HL-60/S4 (cell line): Measurements from ENCODE around the gene TMEM130.

ENCODE experiments used
- in situ Hi-C: fragments of 300-500 bp; cut with MboI; formaldehyde crosslinking; loops from 2 replicates; pipeline ENCODE4 v1.14.3; 2022; ENCODE audit warnings: low sequenced_read_pairs

TMEM130 gene, protein sequence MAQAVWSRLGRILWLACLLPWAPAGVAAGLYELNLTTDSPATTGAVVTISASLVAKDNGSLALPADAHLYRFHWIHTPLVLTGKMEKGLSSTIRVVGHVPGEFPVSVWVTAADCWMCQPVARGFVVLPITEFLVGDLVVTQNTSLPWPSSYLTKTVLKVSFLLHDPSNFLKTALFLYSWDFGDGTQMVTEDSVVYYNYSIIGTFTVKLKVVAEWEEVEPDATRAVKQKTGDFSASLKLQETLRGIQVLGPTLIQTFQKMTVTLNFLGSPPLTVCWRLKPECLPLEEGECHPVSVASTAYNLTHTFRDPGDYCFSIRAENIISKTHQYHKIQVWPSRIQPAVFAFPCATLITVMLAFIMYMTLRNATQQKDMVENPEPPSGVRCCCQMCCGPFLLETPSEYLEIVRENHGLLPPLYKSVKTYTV

DNA sequence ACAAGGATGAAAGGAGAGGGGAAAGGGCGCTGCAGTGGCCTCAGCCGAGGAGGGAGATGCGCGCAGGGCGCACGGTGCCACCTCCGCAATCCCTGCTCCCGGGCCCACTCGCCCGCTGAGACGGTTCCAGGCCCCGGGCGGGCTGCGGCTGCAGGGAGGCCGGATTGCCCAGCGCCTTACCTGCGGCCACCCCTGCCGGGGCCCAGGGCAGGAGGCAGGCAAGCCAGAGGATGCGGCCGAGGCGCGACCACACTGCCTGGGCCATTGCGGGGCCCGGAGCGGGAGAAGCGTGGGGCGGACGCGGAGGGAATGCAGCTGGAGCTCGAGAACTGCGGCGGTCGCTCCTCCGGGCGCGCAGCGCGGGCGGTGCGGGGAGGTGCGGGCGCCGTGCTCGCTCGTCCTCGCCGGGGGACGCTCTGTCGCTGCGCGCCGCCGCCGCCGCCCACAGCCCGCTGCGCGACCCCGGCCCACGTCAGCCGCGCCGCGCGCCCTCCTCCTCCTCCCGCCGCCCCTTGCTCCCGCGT is at the start of gene TMEM130:
TSS of gene TMEM130 (minus strand) at position 418 of the 524 bp plus-strand sequence. CDS start at position 265, 153 bp downstream.
- in situ Hi-C loops: no loop called here

DNA sequence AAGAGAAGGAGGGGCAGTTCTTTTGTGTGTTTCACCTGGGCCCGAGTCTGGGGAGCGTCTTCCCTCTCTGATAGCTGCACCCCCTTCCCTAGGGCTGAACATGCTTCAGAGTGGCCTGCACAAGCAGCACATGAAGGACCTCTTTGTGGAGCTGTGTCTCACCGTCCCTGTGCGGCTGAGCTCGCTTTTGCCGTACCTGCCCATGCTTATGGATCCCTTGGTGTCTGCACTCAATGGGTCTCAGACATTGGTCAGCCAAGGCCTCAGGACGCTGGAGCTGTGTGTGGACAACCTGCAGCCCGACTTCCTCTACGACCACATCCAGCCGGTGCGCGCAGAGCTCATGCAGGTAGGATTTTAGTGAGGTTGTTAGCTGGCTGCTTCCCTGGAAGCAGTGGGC is 47.5 kb upstream of the TMEM130 start:
- in situ Hi-C loops: no loop called here

DNA sequence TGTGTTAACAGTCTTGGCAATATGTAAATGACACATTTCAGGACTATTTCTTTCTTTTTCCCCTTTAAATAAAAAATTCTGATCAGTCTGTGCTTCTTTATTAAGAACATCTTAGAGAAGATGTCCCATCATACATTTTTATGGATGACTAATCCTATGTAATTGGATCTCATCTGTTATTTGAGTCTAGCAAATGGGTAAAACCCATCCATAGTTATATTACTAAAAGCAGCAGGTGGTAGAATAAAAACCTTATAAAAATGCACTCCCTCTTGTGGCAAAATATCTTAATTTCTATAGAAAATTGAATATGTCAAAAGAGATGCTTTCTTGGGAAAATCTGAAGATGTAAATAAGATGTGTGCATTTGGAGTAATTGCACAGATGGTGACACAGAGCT is 43.8 kb upstream of the TMEM130 start:
- in situ Hi-C loops: no loop called here

DNA sequence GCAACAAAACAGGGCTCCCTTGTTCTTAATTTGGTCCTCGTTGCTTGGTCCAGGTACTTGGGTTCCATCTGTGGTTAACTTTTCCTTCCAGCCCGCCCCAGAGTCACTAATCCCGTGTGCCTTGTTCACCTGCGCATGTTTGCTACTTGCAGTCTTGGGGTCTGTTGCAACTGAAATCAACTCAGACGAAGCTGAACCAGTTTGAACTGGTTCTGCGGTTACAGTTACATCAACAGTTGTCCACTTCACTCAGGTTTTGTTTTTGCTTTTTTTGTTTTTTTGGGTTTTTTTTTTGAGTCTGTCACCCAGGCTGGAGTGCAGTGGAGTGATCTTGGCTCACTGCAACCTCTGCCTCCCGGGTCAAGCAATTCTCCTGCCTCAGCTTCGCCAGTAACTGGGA is 43.2 kb upstream of the TMEM130 start:
- in situ Hi-C loops: no loop called here

DNA sequence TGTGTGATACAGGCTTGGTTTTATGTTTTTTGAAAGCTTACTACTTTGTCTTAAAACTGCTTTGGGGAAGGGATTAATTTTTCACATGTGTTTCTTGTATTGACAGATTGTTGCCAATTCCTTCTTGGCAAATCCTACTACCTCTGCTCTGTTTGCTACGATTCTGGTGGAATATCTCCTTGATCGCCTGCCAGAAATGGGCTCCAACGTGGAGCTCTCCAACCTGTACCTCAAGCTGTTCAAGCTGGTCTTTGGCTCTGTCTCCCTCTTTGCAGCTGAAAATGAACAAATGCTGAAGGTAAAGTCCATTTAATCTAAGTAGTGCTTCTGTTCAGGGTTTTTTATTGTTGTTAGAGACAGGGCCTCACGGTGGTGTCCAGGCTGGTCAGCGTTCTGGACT is 42.1 kb upstream of the TMEM130 start:
- in situ Hi-C loops: no loop called here

DNA sequence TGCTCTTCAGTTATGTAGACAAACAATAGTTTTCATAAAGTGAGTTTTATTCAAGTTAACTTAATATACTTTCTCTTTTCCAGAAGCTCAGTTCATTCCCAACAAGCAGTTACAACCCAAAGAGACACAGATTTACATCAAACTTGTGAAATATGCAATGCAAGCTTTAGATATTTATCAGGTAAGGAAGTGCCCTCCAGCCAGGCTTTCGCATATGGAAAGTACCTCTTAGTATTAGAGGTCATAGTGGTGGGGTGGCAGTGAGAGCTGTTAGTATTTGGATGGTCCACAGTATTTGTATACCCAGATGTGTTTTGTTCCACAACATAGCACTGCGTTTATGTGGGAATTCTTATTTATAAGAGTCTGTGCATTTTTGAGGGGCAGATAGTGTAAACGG is 40.6 kb upstream of the TMEM130 start:
- in situ Hi-C loops: no loop called here

DNA sequence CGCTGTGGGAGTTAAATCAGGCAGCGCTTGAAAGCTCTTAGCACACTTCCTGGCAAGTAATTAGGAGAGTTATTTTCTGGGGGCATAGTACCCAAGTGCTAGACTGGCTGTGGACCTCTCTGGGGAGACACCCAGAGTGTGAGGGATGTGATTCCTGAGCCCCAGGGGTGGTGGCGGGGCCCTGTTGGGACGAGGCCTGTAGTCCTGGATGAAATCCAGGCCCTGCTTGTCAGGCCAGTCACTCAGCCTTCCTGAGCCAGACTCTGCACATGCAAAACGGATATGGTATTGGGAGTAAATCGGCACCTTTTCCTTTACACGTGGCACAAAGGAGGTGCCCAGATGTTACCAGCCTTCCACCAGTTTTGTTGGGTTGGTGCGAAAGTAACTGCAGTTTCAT is 39.7 kb upstream of the TMEM130 start:
- in situ Hi-C loops: no loop called here

DNA sequence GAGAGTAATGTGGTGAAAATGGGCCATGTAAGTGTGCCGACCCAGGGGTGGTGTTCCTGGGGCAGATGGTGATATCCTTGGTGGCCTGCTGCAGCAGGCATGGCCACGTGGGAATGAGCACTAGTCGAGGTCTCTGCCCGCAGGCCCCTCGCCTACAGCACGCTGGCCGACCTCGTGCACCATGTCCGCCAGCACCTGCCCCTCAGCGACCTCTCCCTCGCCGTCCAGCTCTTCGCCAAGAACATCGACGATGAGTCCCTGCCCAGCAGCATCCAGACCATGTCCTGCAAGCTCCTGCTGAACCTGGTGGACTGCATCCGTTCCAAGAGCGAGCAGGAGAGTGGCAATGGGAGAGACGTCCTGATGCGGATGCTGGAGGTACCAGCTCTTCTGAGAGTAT is 38.8 kb upstream of the TMEM130 start:
- in situ Hi-C loops: no loop called here

DNA sequence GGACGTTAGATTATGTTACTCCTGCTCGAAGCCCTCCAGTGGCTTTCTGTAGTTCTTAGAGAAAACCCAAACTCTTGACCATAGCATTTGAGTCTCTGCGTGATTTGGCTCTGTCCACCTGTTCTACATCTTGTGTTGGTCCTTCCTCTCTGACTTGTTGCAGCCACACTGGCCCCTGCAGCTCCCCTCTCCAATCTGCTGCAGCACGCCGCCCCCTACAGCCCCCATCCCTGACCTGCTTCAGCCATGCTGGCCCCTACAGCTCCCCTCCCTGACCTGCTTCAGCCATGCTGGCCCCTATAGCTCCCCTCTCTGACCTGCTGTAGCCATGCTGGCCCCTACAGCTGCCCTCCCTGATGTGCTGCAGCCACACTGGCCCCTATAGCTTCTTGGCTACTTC is 37.8 kb upstream of the TMEM130 start:
- in situ Hi-C loops: no loop called here

DNA sequence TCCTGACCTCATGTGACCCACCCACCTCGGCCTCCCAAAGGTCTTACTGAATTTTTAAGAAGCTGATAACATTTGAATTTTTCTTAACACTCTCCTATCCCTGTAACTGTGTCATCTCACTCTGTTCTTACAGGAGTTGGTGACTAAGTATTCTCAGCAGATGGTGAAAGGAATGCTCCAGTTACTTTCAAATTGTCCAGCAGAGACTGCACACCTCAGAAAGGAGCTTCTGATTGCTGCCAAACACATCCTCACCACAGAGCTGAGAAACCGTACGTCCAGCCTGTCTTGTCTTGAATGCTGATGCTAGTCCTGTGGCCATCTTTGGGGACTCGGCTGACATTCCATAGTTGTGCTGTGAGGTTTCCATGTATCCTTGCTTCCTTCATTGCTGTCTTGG is 33.4 kb upstream of the TMEM130 start:
- in situ Hi-C loops: no loop called here

DNA sequence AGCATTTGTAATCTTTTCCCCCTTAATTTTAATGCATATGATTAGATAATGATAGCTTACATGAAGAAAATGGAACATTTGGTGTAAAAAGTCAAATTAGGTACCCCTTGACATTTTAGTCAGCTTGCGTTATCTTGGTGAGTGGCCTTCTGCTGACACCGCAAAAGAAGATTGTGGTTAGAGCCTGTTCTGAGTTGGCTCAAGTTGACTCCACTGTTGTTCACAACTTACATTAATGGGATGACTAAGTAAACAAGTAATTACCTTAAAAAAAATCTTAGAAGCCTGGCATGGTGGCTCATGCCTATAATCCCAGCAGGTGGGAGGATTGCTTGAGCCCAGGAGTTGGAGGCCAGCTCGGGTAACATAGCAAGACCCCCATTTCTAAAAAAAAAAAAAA is 32.7 kb upstream of the TMEM130 start:
- in situ Hi-C loops: no loop called here

DNA sequence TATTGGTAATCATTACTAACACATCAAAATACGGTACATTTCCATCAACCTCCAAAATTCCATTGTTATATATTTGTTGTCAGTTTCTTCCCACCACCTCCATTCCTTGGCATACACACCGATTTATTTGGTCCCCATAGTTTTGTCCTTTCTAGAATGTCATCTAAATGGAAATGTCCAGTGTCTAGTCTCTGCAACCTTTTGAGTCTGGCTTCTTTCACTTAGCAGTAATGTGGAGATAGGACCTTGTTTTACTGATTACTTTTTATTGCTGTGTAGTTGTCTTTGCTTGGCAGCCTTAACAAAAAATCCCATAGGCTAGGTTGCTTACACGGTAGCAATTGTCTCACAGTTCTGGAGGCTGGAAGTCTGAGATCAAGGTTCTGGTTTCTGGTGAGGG is 31.0 kb upstream of the TMEM130 start:
- in situ Hi-C loops: no loop called here

DNA sequence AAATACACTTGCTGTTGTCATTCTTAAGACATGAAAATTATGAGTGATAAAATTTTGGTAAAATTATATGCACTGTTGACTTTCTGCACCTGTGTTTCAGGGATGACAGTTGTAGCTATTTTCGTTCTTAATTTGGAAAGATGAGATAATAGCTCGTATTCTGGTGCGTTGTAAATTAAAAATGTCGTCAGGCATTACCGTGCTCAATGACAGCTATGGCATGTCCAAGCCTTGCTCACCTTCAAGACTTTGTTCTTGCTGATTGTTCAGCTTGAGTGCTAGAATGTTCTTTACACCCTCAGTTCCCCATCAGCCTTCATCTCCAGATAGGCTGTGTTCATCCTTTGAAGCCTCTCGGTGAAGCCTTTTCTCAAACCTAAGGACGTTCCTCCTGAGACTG is 30.0 kb upstream of the TMEM130 start:
- in situ Hi-C loops: no loop called here

DNA sequence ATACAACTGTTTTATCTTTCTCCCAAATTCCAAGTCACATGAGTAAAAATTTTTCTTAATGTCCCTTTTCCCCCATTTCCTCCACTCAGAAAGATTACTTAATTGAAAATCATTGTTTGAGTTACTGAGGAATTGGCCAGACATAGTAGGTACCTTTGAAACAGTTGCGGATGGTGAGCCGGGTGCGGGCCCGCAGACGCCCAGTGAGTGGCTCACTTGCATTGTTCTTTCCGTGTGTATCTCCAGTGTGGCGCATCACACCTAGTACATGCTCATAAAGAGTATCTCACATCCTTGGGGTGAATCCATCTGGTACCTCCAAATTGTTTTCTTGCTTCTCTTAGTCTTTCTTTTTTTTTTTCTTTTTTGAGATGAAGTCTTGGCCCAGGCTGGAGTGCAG is 22.8 kb upstream of the TMEM130 start:
- in situ Hi-C loops: no loop called here

DNA sequence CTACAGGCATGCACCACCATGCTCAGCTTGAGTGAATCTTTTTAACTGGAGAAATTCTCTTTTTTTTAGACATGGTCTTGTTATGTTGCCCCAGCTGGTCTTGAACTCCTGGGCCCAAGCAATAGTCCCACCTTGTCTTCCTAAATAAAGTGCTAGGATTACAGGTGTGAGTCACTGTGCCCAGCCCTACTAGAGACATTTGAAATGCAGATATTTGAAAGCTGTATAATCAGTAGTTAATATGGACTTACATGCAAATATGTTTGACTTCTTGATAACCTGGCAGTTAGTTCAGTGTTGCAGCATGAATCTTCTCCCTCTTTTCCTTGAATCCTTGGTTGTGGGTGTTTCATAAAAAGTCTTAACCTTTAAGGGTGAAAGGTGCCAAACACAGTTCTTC is 17.2 kb upstream of the TMEM130 start:
- in situ Hi-C loops: no loop called here

DNA sequence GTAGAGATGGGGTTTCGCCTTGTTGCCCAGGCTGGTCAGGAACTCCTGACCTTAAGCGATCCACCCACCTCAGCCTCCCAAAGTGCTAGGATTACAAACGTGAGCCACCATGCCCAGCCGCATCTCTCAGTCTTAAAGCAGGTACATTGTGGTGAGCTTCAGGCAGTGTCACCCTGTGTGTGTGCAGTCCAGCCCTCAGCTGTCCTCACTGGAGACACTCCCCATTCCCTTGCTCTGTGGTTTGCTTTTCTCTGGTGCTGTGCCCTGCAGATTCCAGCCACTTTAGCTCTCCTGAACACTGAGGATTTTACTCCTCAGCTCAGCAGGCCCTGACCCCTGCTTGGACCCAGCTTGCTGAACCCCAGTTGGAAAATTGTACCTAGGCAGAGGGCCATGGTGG is 14.6 kb upstream of the TMEM130 start:
- in situ Hi-C loops: no loop called here

DNA sequence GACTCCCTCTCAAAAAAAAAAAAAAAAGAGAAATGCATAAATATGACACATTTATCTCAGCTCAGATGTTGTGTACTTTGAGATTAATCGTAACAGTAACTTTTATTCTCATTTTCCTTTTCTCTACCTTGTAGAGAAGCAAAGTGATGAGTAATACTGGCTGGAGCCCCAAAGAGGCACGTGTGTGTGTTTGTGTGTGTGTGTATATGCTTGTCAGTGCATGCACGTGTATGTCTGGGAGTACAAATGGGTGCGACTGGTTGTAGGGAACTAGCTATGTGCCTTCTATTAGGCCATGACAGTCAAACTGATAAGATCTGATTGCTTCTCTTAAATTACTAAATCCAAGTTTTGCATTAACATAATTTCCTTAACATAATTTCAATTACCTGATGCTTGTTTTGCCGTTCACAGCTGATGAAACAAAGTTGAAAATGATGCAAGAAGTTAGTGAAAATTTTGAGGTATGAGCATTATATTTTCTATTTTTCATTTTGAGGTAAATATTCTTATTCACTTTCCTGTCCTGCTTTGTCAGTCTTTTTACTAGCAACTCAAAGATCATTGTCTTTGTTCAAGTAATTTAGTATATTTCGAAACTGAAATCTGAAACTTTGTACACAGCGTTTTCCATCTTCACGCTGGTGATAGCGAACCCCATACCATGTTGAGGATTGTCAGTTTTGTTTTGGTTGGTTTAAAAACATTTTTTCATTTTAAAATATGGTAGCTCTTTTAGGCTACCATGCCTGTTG is 11.9 kb upstream of the TMEM130 start:
- in situ Hi-C loops: no loop called here

DNA sequence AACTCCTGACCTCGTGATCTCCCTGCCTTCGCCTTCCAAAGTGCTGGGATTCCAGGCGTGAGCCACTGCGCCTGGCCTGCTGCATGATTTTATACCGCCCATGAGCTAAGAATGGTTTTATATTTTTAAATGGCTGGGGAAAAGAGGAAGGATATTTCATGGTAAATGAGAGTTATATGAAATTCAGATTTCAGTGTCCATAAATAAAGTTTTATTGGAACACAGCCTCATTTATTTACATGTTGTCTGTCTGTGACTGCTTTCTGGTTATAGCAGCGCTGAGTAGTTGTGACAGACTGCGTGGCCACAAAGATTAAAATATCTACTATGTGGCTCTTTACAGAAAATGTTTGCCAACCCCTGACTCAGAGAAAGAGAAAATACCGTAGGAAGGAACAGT is 10.7 kb upstream of the TMEM130 start:
- in situ Hi-C loops: no loop called here

DNA sequence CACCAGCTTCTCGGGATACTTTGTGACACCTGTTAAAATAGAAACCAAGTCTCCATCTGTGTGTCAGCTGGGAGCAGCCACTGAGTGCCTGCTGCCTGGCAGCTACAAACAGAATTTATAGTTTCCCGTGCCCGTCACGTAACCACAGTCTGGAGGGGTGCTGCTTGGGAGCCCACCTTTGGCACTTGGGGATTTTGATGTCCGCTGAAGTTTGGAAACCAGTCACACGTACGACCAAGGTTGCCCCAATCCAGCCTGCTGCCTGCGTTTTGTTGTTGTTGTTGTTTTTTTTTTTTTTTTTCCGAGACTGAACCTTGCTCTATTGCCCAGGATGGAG is 10.1 kb upstream of the TMEM130 start:
- in situ Hi-C loops: no loop called here

DNA sequence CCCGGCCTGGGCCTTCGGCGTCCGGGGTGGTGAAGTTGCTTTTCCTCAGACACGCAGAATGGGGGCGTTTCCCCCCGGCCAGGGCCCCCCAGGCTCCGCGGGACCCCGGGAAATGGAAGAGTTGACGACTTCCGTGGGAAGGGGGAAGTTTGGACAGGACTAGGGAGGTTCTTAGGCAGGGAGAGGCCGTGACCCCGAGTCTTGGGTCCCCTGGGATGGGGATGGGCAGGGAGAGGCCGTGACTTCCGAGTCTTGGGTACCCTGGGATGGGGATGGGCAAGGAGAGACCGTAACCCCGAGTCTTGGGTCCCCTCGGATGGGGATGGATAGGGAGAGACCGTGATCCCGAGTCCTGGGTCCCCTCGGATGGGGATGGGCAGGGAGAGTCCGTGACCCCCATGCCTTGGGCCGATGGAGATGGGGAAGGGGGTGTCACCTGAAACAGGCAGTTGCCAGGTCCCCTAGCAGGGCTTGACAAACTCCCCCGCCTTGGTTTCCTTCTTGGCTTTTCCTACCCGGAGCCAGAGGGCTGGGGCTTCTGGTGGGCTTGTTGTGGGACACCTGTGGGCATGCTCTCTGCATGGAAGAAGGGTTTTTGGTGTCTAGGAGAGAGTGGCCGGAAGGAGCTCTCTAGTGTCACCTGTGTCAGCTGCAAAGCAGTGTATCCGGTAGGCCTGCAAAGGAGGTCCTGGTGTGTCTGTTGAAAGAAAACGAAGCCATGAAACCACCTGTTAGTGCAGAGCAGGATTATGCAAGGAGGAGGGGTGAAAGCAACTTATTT is 9.6 kb upstream of the TMEM130 start:
- in situ Hi-C loops: no loop called here

DNA sequence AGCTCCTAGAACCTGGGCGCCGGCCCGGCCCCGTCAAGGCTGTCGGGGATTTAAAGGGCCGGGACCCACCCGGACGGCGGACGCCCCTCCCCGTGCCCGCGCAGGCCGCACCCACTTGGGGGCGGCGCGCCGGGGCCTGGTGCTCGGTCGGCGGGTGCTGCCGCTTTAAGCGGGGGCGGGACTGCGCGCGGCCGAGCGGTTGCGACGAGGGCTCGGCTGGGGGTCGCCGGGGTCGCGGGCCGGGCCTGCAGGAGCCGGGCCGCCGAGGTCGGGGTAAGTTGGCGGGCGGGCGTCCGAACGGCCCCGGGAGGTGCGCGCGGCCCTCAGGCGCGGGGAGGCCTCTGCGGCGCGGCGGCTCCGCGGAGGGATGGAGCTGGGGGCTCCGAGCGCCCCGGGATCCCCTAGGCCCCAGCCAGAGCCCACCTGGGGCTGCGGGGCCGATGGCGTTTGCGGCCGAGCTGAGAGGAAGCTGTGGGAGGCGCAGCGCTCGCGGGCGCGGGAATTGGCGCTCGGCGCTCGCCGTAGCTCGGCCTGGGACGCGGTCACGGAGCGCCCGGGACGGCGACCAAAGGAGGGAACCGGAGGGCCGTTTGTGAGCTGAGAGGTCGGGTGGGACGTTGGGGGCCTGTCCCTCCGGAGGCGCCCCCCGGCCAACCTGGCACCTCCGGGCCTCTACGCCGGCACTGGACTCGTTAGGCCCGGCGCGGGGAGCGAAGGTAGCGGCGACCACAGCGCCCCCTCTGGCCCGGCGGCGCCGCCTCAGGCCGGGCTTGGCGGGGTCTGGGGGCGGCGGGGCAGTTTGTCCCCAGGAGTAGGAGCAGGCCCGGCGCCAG is 8.8 kb upstream of the TMEM130 start, which contains the start of gene TRRAP:
TSS of gene TRRAP (plus strand) at position 168 of the 833 bp plus-strand sequence. CDS start 2,619 bp downstream, outside the sequence.
- in situ Hi-C loops: no loop called here
